Skeletal muscle satellite cell (primary cell): ENCODE measurements around the gene BRAT1.
"Not testable (repeated sequence)": the region's sequence is repeated elsewhere in the genome, so short reads cannot be mapped to it uniquely, and the experiment has no call there.

ENCODE experiments used
- H3K27me3 ChIP-seq: 2 replicates; pipeline ENCODE4 v1.7.0; 2013; ENCODE audit warnings: low read length; ENCODE audit not compliant: control insufficient read depth, insufficient read depth
- H3K36me3 ChIP-seq: 2 replicates; pipeline ENCODE4 v1.7.0; 2013; ENCODE audit warnings: mild to moderate bottlenecking, control low read depth, low read length; ENCODE audit not compliant: insufficient read depth
- H3K4me1 ChIP-seq: 2 replicates; pipeline ENCODE4 v1.7.0; 2013; ENCODE audit warnings: low read length; ENCODE audit not compliant: control insufficient read depth, insufficient read depth
- H3K4me2 ChIP-seq: 2 replicates; pipeline ENCODE4 v1.7.0; 2013; ENCODE audit warnings: mild to moderate bottlenecking, low read length
- H3K4me3 ChIP-seq: 2 replicates; pipeline ENCODE4 v1.7.0; 2013; ENCODE audit warnings: low read length
- H3K9ac ChIP-seq: 2 replicates; pipeline ENCODE4 v1.7.0; 2013; ENCODE audit warnings: mild to moderate bottlenecking, low read depth, low read length, moderate library complexity
- H3K9me3 ChIP-seq: replicated peaks from 2 replicates; pipeline ENCODE4 v1.7.0; 2013; ENCODE audit warnings: mild to moderate bottlenecking, control low read depth, low read length

Gene BRAT1

GRCh38 chr7:2539031-2539911 is 16.1 kb downstream of the BRAT1 start:
- Histone ChIP-seq H3K27me3 (no peaks in the 10 kb centered on the region), H3K4me1 (no peaks in the 10 kb centered on the region), H3K9me3 (no peaks in the 10 kb centered on the region), H3K9ac (no peak overlapping the region), H3K4me2 (no peak overlapping the region), H3K4me3 (no peak overlapping the region), H3K36me3 (peaks cover 31% of the 10 kb centered on the region)

GRCh38 chr7:2537981-2538851 is 17.1 kb downstream of the BRAT1 start:
- no peaks in the 10 kb centered on the region for H3K9me3 ChIP-seq
- H3K27me3 ChIP-seq = no peaks in the 10 kb centered on the region
- H3K4me3 ChIP-seq = no peak overlapping the region
- no peaks in the 10 kb centered on the region for H3K4me1 ChIP-seq
- no peak overlapping the region for H3K4me2 ChIP-seq
- H3K36me3 ChIP-seq = peaks cover 23% of the 10 kb centered on the region
- H3K9ac ChIP-seq = no peak overlapping the region

GRCh38 chr7:2535872-2536627 is 19.3 kb downstream of the BRAT1 start:
- H3K27me3 ChIP-seq, H3K9ac ChIP-seq, H3K9me3 ChIP-seq, H3K4me2 ChIP-seq, H3K4me3 ChIP-seq, H3K4me1 ChIP-seq: not testable (repeated sequence)
- peaks cover 17% of the 10 kb centered on the region for H3K36me3 ChIP-seq

- H3K4me1 ChIP-seq = peaks cover 24% of the 10 kb centered on the region
- H3K4me3 ChIP-seq, H3K36me3 ChIP-seq: not testable (repeated sequence)
These were observed 21.1 kb downstream of the BRAT1 start for GRCh38 chr7:2534214-2534613.

GRCh38 chr7:2533566-2533965 is 21.8 kb downstream of the BRAT1 start:
- not testable (repeated sequence) for H3K36me3 ChIP-seq, H3K4me2 ChIP-seq, H3K27me3 ChIP-seq, H3K4me3 ChIP-seq, H3K9ac ChIP-seq, H3K9me3 ChIP-seq
- peaks cover 31% of the 10 kb centered on the region for H3K4me1 ChIP-seq

More at GRCh38 chr7:2534214-2534613, 21.1 kb downstream of the BRAT1 start:
- not testable (repeated sequence) for H3K9me3 ChIP-seq, H3K27me3 ChIP-seq, H3K4me2 ChIP-seq, H3K9ac ChIP-seq

GRCh38 chr7:2532816-2533215 is 22.5 kb downstream of the BRAT1 start:
- not testable (repeated sequence) for H3K9ac ChIP-seq, H3K27me3 ChIP-seq, H3K4me2 ChIP-seq, H3K9me3 ChIP-seq, H3K36me3 ChIP-seq, H3K4me3 ChIP-seq
- peaks cover 38% of the 10 kb centered on the region for H3K4me1 ChIP-seq

GRCh38 chr7:2532199-2532772 is 23.0 kb downstream of the BRAT1 start:
- H3K27me3 ChIP-seq, H3K4me2 ChIP-seq, H3K9me3 ChIP-seq, H3K4me3 ChIP-seq, H3K9ac ChIP-seq: not testable (repeated sequence)
- H3K36me3 ChIP-seq = peaks cover 12% of the 10 kb centered on the region
- peaks cover 43% of the 10 kb centered on the region for H3K4me1 ChIP-seq

GRCh38 chr7:2531796-2532110 is 23.6 kb downstream of the BRAT1 start:
- H3K27me3 ChIP-seq, H3K4me3 ChIP-seq, H3K9ac ChIP-seq, H3K4me2 ChIP-seq, H3K9me3 ChIP-seq: not testable (repeated sequence)
- Histone ChIP-seq H3K36me3 (peaks cover 17% of the 10 kb centered on the region), H3K4me1 (peaks cover 47% of the 10 kb centered on the region)

- H3K4me3 ChIP-seq = not testable (repeated sequence)
These were observed 24.1 kb downstream of the BRAT1 start for GRCh38 chr7:2530994-2531795.

GRCh38 chr7:2530071-2530987 is 25.0 kb downstream of the BRAT1 start:
- no peaks in the 10 kb centered on the region for H3K9me3 ChIP-seq
- H3K27me3 ChIP-seq = no peaks in the 10 kb centered on the region
- peak overlapping the region; percentile 20 for H3K4me3 ChIP-seq
- H3K36me3 ChIP-seq = peaks cover 29% of the 10 kb centered on the region
- H3K4me1 ChIP-seq = peaks cover 47% of the 10 kb centered on the region
- peak overlapping the region; percentile 56 for H3K9ac ChIP-seq
- H3K4me2 ChIP-seq = peak overlapping the region; percentile 72

More at GRCh38 chr7:2530994-2531795, 24.1 kb downstream of the BRAT1 start:
- not testable (repeated sequence) for H3K9ac ChIP-seq, H3K27me3 ChIP-seq, H3K9me3 ChIP-seq, H3K4me2 ChIP-seq
- peaks cover 47% of the 10 kb centered on the region for H3K4me1 ChIP-seq
- H3K36me3 ChIP-seq = peaks cover 22% of the 10 kb centered on the region
